22Rv1 (cell line): Measurements from ENCODE around the gene PIGQ.

Source experiments
- H3K27ac ChIP-seq: fragments of 450-650 bp; 2 replicates; pipeline ENCODE4 v1.5.1; 2017
- CTCF ChIP-seq: fragments of 450-650 bp; IDR thresholded peaks from 2 replicates; pipeline ENCODE4 v1.5.1; 2017; ENCODE audit warnings: mild to moderate bottlenecking
- ZFX ChIP-seq: fragments of 450-650 bp; IDR thresholded peaks from 2 replicates; pipeline ENCODE4 v1.6.1; 2017; ENCODE audit warnings: antibody characterized with exemption, borderline replicate concordance

The PIGQ gene

GRCh38 chr16:576197-576822 lies 6.5 kb downstream of the PIGQ start:
- TF ChIP-seq ZFX: no peak
- no peak for TF ChIP-seq CTCF

GRCh38 chr16:576823-577201 lies 7.0 kb downstream of the PIGQ start:
- TF ChIP-seq ZFX: no peak
- TF ChIP-seq CTCF: no peak
- H3K27ac ChIP-seq: no peak overlapping the region

More at GRCh38 chr16:576197-576822, 6.5 kb downstream of the PIGQ start:
- H3K27ac ChIP-seq: no peak overlapping the region

GRCh38 chr16:577796-578195 lies 8.0 kb downstream of the PIGQ start:
- H3K27ac ChIP-seq: no peak overlapping the region
- TF ChIP-seq CTCF (no peak), ZFX (no peak)

- no peak for TF ChIP-seq ZFX
- TF ChIP-seq CTCF: no peak
- no peak overlapping the region for H3K27ac ChIP-seq
Measured at GRCh38 chr16:578232-578869, 8.6 kb downstream of the PIGQ start.

GRCh38 chr16:578870-579405 lies 9.2 kb downstream of the PIGQ start:
- peak; percentile 76 for TF ChIP-seq CTCF
- TF ChIP-seq ZFX: no peak
- no peak overlapping the region for H3K27ac ChIP-seq

- H3K27ac ChIP-seq: no peak overlapping the region
- no peak for TF ChIP-seq ZFX
- no peak for TF ChIP-seq CTCF
Measured at GRCh38 chr16:580141-580945, 10.6 kb downstream of the PIGQ start.
